A673 (cell line): ENCODE results near the gene SOD2.

Experiments used
- CTCF ChIP-seq: fragments of 300-800, 200-600 bp; sonication (generic); conservative IDR thresholded peaks from 2 replicates; pipeline ENCODE4 v1.5.1; 2017; ENCODE audit warnings: low read depth, mild to moderate bottlenecking, antibody characterized with exemption, low read length, moderate library complexity, mixed read lengths
- EZH2 ChIP-seq: fragments of 200-600 bp; sonication (generic); IDR thresholded peaks from 2 replicates; pipeline ENCODE4 v1.6.1; 2017; ENCODE audit warnings: borderline replicate concordance, low read depth, mild to moderate bottlenecking, mixed read lengths, antibody characterized with exemption, low read length; ENCODE audit not compliant: poor library complexity, severe bottlenecking

DNA sequence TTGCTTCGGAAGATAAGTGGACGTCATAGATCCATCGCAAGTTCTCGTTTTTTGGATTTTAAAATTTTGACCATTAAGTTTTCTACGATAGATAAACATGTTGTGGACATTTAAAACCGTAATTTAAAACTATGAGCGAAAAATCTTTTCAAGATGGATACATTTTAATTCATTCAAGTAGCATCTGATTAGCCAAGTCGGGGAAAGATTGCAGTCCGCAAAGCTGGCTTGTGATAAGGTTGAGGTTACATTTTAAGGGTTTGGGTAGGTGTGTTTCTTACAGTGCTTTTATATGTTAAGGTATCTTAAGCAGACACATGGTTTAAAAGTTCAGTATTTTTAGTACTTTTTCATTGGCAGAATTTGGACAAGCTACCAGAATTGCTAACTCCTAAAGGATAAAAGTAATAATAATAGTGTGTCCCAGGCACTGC is 35.5 kb upstream of the SOD2 start:
- TF ChIP-seq CTCF, result no peak
- TF ChIP-seq EZH2, result no peak
